ENCODE results near the gene UGT3A1.

UGT3A1 gene

DNA sequence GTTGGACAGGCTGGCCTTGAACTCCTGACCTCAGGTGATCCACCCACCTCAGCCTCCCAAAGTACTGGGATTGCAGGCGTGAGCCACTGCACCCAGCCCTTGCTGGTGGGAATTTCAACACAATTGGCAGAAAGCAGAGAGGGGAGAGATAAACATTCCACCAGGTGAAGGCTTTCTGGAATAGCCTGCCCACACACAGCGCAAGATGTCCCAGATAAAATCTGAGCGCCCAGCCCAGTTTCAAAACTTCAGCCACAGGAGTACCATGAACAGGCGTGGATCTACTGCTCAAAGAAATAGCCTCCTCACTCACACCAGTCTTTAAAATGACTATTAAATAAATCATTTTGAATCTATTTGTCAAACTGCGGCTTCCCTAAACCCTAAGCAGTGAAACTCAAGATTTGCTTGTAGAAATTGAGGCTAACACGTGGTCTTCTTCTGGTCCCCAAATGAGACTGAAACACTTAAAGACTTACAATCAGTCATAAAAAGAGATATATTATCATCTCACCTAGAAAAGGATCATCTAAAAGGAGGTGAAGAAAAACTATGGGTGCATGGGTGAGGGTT is 87.5 kb downstream of the UGT3A1 start:
- DNase-seq = no peak

DNA sequence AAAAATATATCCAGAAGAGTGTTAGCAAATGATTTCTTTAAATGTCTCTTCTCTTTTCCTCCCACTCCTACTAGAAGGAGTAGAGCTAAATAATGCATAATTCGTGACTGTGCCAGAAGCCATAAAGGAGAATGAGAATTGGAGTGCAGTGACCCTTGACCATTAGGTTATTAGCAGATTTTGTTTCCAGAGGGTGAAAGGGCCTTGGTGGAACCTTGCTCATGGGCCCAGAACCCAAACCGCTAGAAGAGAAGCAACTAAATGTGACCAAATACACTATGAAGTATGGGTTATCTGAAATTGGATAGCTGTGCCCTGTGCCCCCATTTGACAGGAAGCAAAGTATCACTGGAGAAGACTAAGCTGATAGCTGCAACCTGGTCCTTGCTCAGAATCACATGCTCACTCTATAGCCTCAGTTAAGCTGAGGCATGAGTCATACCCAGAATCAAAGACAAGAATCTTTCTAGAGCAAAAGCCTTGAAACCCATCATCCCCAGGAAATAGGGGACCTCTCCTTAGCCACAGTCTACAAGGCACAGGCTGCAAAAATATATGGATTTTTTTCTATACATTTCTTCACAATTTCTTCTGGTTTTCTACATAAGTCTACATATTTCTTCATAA is 89.0 kb downstream of the UGT3A1 start:
- DNase-seq = no peak
